DMS153 (cell line): ENCODE data around the gene CD40LG.

Experiments
- DNase-seq: peaks from one replicate; lab custom pipeline; 2025; lab: John Stamatoyannopoulos, UW

Gene CD40LG

DNA sequence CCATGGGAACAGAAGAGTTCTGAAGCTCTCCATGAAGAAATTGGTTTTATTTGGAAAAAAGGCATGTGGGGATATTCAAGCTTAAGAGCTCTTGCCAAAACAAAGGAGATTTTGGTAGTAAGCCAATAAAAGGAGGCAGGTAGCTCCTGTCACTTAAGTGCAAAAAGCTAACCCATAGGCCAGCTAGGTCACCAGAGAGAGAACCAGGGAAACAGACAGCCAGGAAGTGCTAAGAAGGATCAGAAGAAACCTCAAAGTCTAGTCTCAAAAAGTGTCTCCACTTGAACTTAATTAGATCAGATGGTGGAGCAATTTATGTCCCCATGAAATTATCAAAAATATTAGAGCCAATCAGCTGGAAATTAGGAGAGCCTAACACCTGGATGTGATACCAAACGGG lies 49.2 kb downstream of the CD40LG start:
- DNase-seq = no peak

DNA sequence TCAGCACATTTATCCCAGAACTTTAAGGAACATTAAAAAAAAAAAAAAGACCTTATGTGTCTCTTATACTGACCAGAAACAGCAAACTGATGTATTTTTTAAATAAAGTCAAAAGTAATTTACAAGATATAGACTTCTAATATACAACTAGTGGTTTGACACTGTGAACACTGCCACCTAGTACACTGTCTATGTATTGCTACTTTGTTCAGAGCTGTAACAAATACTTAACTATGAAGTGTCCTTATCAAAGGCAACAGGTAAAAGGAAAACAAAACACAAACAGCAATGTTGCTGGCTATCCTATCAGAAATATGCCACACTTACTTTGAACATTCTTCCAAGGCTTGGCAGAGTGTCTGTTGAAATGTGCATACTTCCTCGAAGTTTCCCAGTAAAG lies 60.4 kb downstream of the CD40LG start:
- peak; percentile 2 for DNase-seq
